H1 (cell line): ENCODE data around the gene CELF4. TPM values are rescaled to one million over a fixed set of nuclear protein-coding genes. Genes with fewer than 3 reads are reported as not detected.

Experiments used
- BCL11A ChIP-seq, 2 experiments: IDR thresholded peaks; one replicate each; pipeline ENCODE4 v1.6.1; 2011; ENCODE audit warnings: low read depth in 2 of 2, low read length in 2 of 2, mild to moderate bottlenecking in 2 of 2
- CBX8 ChIP-seq: fragments of 300-800, 300-1000 bp; sonication (generic); IDR thresholded peaks from 2 replicates; pipeline ENCODE4 v1.7.1; 2016; ENCODE audit warnings: low read depth, low read length, borderline replicate concordance
- HDAC2 ChIP-seq, 2 experiments: fragments of 300-600 bp in 1 of 2; sonication (generic) in 1 of 2; IDR thresholded peaks; 2 replicates each; pipeline ENCODE4 v1.6.1; 2011 to 2012; ENCODE audit warnings: low read depth in 2 of 2, low read length in 2 of 2, mild to moderate bottlenecking in 2 of 2, moderate library complexity in 2 of 2, borderline replicate concordance in 1 of 2, inconsistent platforms in 1 of 2
- POLR2A ChIP-seq, 2 experiments: IDR thresholded peaks; 1 replicate in 1 of 2; 2 replicates in 1 of 2; pipeline ENCODE4 v1.6.1; 2011; ENCODE audit warnings: low read depth in 2 of 2, low read length in 2 of 2, mild to moderate bottlenecking in 2 of 2; ENCODE audit errors: control extremely low read depth in 1 of 2
- RFX5 ChIP-seq: IDR thresholded peaks from 2 replicates; pipeline ENCODE4 v1.6.1; 2011; ENCODE audit warnings: low read depth, low read length, improper control_type of control experiment, borderline replicate concordance
- RNF2 ChIP-seq: fragments of 200-900, 300-1000 bp; sonication (generic); IDR thresholded peaks from 2 replicates; pipeline ENCODE4 v1.7.1; 2016; ENCODE audit warnings: borderline replicate concordance, low read depth, mild to moderate bottlenecking, antibody characterized with exemption, low read length; ENCODE audit not compliant: poor library complexity, severe bottlenecking; ENCODE audit errors: missing control alignments
- polyA plus RNA-seq, 7 experiments: library from polyadenylated mRNA; depleted of rRNA in 3 of 7; stranded (reverse) in 5 of 7; unstranded in 2 of 7; fragments of >200 nt in 5 of 7; fragments of 200-250 nt in 2 of 7; gene quantifications; 1 replicate in 5 of 7; 2 replicates in 1 of 7; 4 replicates in 1 of 7; pipeline versions ENCODE4 v1.2.1 to v1.2.3, GENCODE V29; 2011 to 2013; ENCODE audit warnings: missing spikeins in 2 of 7, mixed read lengths in 2 of 7
- total RNA-seq: library from RNA; stranded (reverse); fragmentation: NEBNext Ultra II Directional; extraction: Animal tissue kit (Norgen Biotek cat#: 25700); gene quantifications from 2 replicates; pipeline ENCODE4 v1.2.1, GENCODE V29; 2021
- TF ChIP-seq, protein P1 (sequence below): fragments of 300-600 bp; sonication (generic); IDR thresholded peaks from 2 replicates; pipeline ENCODE4 v1.7.1; 2012; ENCODE audit warnings: low read length, moderate library complexity, mild to moderate bottlenecking, inconsistent platforms; ENCODE audit not compliant: insufficient replicate concordance
- TF ChIP-seq, protein P2 (sequence below), 3 experiments: IDR thresholded peaks; 1 replicate in 2 of 3; 2 replicates in 1 of 3; pipeline versions ENCODE4 v1.5.1 to v1.6.1; 2011; ENCODE audit warnings: low read length in 3 of 3, mild to moderate bottlenecking in 3 of 3, inconsistent platforms in 2 of 3, low read depth in 1 of 3, moderate library complexity in 1 of 3; ENCODE audit not compliant: insufficient read depth in 1 of 3; ENCODE audit errors: control extremely low read depth in 1 of 3

CELF4 gene
- total and polyA plus RNA-seq, 2 of the 8 experiments (the other 6 are each of a cell fraction or from before 2014, with no cell fraction given) = 1.6 to 3.4 TPM

DNA sequence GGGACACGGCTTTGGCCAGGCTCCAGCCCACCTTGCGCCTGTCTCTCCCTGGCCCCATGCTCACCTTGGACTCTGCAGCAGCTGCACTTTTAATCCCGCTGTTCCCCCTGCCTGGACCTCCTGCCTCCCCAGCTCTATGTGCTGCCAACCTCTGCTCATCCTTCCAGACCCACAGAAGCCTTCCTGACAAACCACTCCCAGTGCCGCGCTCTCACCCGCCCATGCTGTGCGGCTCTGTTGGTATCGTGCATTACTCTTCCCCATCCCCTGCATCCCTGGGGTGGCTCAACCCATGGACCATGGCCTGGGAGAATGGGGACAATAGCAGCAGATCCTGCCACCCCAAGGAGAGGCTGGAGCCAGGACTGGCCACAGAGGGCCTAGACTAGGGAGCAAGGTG lies 303.6 kb downstream of the CELF4 start (continued):
- TF ChIP-seq, protein P1, sequence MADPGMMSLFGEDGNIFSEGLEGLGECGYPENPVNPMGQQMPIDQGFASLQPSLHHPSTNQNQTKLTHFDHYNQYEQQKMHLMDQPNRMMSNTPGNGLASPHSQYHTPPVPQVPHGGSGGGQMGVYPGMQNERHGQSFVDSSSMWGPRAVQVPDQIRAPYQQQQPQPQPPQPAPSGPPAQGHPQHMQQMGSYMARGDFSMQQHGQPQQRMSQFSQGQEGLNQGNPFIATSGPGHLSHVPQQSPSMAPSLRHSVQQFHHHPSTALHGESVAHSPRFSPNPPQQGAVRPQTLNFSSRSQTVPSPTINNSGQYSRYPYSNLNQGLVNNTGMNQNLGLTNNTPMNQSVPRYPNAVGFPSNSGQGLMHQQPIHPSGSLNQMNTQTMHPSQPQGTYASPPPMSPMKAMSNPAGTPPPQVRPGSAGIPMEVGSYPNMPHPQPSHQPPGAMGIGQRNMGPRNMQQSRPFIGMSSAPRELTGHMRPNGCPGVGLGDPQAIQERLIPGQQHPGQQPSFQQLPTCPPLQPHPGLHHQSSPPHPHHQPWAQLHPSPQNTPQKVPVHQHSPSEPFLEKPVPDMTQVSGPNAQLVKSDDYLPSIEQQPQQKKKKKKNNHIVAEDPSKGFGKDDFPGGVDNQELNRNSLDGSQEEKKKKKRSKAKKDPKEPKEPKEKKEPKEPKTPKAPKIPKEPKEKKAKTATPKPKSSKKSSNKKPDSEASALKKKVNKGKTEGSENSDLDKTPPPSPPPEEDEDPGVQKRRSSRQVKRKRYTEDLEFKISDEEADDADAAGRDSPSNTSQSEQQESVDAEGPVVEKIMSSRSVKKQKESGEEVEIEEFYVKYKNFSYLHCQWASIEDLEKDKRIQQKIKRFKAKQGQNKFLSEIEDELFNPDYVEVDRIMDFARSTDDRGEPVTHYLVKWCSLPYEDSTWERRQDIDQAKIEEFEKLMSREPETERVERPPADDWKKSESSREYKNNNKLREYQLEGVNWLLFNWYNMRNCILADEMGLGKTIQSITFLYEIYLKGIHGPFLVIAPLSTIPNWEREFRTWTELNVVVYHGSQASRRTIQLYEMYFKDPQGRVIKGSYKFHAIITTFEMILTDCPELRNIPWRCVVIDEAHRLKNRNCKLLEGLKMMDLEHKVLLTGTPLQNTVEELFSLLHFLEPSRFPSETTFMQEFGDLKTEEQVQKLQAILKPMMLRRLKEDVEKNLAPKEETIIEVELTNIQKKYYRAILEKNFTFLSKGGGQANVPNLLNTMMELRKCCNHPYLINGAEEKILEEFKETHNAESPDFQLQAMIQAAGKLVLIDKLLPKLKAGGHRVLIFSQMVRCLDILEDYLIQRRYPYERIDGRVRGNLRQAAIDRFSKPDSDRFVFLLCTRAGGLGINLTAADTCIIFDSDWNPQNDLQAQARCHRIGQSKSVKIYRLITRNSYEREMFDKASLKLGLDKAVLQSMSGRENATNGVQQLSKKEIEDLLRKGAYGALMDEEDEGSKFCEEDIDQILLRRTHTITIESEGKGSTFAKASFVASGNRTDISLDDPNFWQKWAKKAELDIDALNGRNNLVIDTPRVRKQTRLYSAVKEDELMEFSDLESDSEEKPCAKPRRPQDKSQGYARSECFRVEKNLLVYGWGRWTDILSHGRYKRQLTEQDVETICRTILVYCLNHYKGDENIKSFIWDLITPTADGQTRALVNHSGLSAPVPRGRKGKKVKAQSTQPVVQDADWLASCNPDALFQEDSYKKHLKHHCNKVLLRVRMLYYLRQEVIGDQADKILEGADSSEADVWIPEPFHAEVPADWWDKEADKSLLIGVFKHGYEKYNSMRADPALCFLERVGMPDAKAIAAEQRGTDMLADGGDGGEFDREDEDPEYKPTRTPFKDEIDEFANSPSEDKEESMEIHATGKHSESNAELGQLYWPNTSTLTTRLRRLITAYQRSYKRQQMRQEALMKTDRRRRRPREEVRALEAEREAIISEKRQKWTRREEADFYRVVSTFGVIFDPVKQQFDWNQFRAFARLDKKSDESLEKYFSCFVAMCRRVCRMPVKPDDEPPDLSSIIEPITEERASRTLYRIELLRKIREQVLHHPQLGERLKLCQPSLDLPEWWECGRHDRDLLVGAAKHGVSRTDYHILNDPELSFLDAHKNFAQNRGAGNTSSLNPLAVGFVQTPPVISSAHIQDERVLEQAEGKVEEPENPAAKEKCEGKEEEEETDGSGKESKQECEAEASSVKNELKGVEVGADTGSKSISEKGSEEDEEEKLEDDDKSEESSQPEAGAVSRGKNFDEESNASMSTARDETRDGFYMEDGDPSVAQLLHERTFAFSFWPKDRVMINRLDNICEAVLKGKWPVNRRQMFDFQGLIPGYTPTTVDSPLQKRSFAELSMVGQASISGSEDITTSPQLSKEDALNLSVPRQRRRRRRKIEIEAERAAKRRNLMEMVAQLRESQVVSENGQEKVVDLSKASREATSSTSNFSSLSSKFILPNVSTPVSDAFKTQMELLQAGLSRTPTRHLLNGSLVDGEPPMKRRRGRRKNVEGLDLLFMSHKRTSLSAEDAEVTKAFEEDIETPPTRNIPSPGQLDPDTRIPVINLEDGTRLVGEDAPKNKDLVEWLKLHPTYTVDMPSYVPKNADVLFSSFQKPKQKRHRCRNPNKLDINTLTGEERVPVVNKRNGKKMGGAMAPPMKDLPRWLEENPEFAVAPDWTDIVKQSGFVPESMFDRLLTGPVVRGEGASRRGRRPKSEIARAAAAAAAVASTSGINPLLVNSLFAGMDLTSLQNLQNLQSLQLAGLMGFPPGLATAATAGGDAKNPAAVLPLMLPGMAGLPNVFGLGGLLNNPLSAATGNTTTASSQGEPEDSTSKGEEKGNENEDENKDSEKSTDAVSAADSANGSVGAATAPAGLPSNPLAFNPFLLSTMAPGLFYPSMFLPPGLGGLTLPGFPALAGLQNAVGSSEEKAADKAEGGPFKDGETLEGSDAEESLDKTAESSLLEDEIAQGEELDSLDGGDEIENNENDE = no peak
- TF ChIP-seq RFX5 (no peak), HDAC2 (IDR thresholded peaks at IDR 0.05; ENCODE audit: borderline replicate concordance in 1 of 2, low read depth in 2 of 2, low read length in 2 of 2) (no peak), RNF2 (no peak), CBX8 (no peak), BCL11A (IDR thresholded peaks at IDR 0.05; ENCODE audit: low read depth in 2 of 2, low read length in 2 of 2) (no peak), POLR2A (IDR thresholded peaks at IDR 0.05; ENCODE audit: control extremely low read depth in 1 of 2, low read depth in 2 of 2, low read length in 2 of 2) (no peak)
- TF ChIP-seq, protein P2, sequence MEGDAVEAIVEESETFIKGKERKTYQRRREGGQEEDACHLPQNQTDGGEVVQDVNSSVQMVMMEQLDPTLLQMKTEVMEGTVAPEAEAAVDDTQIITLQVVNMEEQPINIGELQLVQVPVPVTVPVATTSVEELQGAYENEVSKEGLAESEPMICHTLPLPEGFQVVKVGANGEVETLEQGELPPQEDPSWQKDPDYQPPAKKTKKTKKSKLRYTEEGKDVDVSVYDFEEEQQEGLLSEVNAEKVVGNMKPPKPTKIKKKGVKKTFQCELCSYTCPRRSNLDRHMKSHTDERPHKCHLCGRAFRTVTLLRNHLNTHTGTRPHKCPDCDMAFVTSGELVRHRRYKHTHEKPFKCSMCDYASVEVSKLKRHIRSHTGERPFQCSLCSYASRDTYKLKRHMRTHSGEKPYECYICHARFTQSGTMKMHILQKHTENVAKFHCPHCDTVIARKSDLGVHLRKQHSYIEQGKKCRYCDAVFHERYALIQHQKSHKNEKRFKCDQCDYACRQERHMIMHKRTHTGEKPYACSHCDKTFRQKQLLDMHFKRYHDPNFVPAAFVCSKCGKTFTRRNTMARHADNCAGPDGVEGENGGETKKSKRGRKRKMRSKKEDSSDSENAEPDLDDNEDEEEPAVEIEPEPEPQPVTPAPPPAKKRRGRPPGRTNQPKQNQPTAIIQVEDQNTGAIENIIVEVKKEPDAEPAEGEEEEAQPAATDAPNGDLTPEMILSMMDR (IDR thresholded peaks at IDR 0.05; ENCODE audit: control extremely low read depth in 1 of 3, insufficient read depth in 1 of 3, low read depth in 1 of 3, low read length in 3 of 3) = no peak
